Panc1 (cell line): ENCODE measurements around the gene FTO. TPM values are rescaled to one million over a fixed set of nuclear protein-coding genes. Genes with fewer than 3 reads are reported as not detected.

Source experiments
- ATAC-seq: fragments of 200-7000 bp; cut with Tn5 transposase; 2 replicates; pipeline ENCODE4 v1.9.1; 2020; ENCODE audit warnings: mild to moderate bottlenecking, moderate library complexity
- BruUV-seq: library from RNA; stranded (reverse); fragments of 400-500 nt; replicated peaks from 2 replicates; lab custom pipeline; 2021; lab: Mats Ljungman, UMichigan
- CTCF ChIA-PET: fragments of 300-600 bp; sonication (Branson Sonifier 250); formaldehyde crosslinking; loops from one replicate; lab custom pipeline; 2022; ENCODE audit warnings: antibody characterized with exemption; lab: Charles Lee
- POLR2A ChIA-PET: fragments of 300-600 bp; sonication (Branson Sonifier 250); formaldehyde crosslinking; loops from one replicate; lab custom pipeline; 2022; ENCODE audit warnings: antibody characterized with exemption; lab: Charles Lee
- DNase-seq: peaks from one replicate; pipeline ENCODE4 v3.0.0-alpha.2; 2010; ENCODE audit warnings: low read depth, low spot score
- H3K27ac ChIP-seq: 2 replicates; pipeline ENCODE4 v1.5.1; 2011; ENCODE audit warnings: mild to moderate bottlenecking, low read length, inconsistent platforms
- H3K27me3 ChIP-seq: fragments of 200-500 bp; sonication (Bioruptor generic); 2 replicates; pipeline ENCODE4 v1.6.0; 2014; ENCODE audit warnings: low read length, inconsistent platforms; ENCODE audit not compliant: control insufficient read depth, insufficient read depth
- H3K36me3 ChIP-seq: fragments of 200-500 bp; sonication (Bioruptor generic); 2 replicates; pipeline ENCODE4 v1.5.1; 2014; ENCODE audit warnings: inconsistent platforms, mild to moderate bottlenecking, low read length, moderate library complexity; ENCODE audit not compliant: control insufficient read depth, insufficient read depth
- H3K4me1 ChIP-seq: 2 replicates; pipeline ENCODE4 v1.5.1; 2011; ENCODE audit warnings: inconsistent platforms, mild to moderate bottlenecking, low read length, moderate library complexity; ENCODE audit not compliant: control insufficient read depth, insufficient read depth
- H3K4me3 ChIP-seq, 2 experiments: 2 replicates each; pipeline ENCODE4 v1.5.1; 2011 to 2012; ENCODE audit warnings: low read depth in 2 of 2, low read length in 2 of 2, mild to moderate bottlenecking in 2 of 2, inconsistent platforms in 1 of 2, moderate library complexity in 1 of 2
- H3K9me3 ChIP-seq: fragments of 200-500 bp; sonication (Bioruptor generic); 2 replicates; pipeline ENCODE4 v1.5.1; 2014; ENCODE audit warnings: low read depth, mild to moderate bottlenecking, inconsistent platforms, low read length, moderate library complexity; ENCODE audit not compliant: control insufficient read depth, insufficient read depth
- POLR2AphosphoS5 ChIP-seq: IDR thresholded peaks from 2 replicates; pipeline ENCODE4 v1.6.1; 2012; ENCODE audit warnings: mild to moderate bottlenecking, low read depth, low read length, moderate library complexity
- SIN3A ChIP-seq: IDR thresholded peaks from 2 replicates; pipeline ENCODE4 v1.6.1; 2012; ENCODE audit warnings: low read depth, mild to moderate bottlenecking, low read length, moderate library complexity, borderline replicate concordance; ENCODE audit not compliant: insufficient read depth
- TCF7L2 ChIP-seq: IDR thresholded peaks from 2 replicates; pipeline ENCODE4 v1.6.1; 2011; ENCODE audit warnings: mild to moderate bottlenecking, low read depth, low read length, inconsistent platforms
- in situ Hi-C: cut with HindIII; loops from 2 replicates; pipeline ENCODE4 v1.10.0; 2016; ENCODE audit warnings: low sequenced_read_pairs, low pct_unique_long_range_greater_than_20kb
- intact Hi-C: fragments of 100-400 bp; cut with micrococcal nuclease; formaldehyde crosslinking; loops from one replicate; pipeline ENCODE4 v1.10.0; 2022; ENCODE audit not compliant: unreplicated experiment
- total RNA-seq: library from RNA; stranded (reverse); gene quantifications from one replicate; pipeline ENCODE4 v1.2.1, GENCODE V29; 2021; ENCODE audit not compliant: unreplicated experiment
- TF ChIP-seq, protein P1 (sequence below), 2 experiments: IDR thresholded peaks; 2 replicates each; pipeline ENCODE4 v1.6.1; 2011 to 2012; ENCODE audit warnings: low read depth in 2 of 2, control low read depth in 1 of 2, low read length in 1 of 2, mild to moderate bottlenecking in 1 of 2, moderate library complexity in 1 of 2; ENCODE audit not compliant: insufficient read depth in 1 of 2
- TF ChIP-seq, protein P2 (sequence below): fragments of 450-650 bp; IDR thresholded peaks from 2 replicates; pipeline ENCODE4 v1.5.1; 2017; ENCODE audit warnings: mild to moderate bottlenecking

Gene FTO
- total RNA-seq, 1 experiment from 2014 or later: 38.2 TPM

DNA sequence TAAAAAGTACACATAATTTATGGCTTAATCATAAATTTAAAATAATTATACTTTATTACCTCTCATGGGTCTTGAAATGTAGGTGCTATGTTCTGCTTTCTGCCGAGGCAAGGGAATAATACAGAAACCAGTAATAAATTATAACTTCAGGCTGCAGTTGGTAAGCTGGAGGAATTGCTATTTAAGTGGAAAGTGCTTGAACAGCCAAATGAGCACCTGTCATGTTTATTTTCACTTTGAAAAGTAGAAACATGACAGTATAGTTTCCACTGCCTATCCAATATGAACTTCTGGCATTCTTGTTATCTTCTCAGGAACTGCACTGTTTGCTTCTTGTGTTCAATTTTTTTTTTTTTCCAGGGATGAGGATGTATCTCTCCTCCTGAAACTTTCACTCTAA lies 146.0 kb downstream of the FTO start:
- H3K9me3 ChIP-seq: no peaks in the 10 kb centered on the region

DNA sequence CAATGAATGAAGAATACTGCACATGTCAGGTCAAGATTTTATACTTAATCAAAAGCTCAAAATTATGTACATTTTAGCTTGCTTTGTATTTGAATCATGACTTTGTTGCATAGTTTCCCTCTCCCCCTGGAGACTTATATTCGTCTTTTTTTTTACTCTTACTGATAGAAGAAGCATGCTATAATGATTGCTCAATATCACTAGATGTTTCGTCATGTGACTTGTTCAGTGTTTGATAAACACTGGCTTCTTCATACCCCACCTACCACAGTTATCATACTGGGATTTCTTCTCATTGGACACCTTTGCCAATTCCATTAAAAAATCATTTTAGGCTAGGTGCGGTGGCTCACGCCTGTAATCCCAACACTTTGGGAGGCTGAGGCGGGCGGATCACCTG lies 148.7 kb downstream of the FTO start:
- POLR2A ChIA-PET: no interaction called here
- H3K36me3 ChIP-seq: no peaks in the 10 kb centered on the region
- TF ChIP-seq SIN3A (no peak), TCF7L2 (no peak), POLR2AphosphoS5 (no peak)
- TF ChIP-seq, protein P1, sequence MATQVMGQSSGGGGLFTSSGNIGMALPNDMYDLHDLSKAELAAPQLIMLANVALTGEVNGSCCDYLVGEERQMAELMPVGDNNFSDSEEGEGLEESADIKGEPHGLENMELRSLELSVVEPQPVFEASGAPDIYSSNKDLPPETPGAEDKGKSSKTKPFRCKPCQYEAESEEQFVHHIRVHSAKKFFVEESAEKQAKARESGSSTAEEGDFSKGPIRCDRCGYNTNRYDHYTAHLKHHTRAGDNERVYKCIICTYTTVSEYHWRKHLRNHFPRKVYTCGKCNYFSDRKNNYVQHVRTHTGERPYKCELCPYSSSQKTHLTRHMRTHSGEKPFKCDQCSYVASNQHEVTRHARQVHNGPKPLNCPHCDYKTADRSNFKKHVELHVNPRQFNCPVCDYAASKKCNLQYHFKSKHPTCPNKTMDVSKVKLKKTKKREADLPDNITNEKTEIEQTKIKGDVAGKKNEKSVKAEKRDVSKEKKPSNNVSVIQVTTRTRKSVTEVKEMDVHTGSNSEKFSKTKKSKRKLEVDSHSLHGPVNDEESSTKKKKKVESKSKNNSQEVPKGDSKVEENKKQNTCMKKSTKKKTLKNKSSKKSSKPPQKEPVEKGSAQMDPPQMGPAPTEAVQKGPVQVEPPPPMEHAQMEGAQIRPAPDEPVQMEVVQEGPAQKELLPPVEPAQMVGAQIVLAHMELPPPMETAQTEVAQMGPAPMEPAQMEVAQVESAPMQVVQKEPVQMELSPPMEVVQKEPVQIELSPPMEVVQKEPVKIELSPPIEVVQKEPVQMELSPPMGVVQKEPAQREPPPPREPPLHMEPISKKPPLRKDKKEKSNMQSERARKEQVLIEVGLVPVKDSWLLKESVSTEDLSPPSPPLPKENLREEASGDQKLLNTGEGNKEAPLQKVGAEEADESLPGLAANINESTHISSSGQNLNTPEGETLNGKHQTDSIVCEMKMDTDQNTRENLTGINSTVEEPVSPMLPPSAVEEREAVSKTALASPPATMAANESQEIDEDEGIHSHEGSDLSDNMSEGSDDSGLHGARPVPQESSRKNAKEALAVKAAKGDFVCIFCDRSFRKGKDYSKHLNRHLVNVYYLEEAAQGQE (IDR thresholded peaks at IDR 0.05; ENCODE audit: insufficient read depth in 1 of 2, low read depth in 2 of 2, low read length in 1 of 2): no peak
- TF ChIP-seq, protein P2, sequence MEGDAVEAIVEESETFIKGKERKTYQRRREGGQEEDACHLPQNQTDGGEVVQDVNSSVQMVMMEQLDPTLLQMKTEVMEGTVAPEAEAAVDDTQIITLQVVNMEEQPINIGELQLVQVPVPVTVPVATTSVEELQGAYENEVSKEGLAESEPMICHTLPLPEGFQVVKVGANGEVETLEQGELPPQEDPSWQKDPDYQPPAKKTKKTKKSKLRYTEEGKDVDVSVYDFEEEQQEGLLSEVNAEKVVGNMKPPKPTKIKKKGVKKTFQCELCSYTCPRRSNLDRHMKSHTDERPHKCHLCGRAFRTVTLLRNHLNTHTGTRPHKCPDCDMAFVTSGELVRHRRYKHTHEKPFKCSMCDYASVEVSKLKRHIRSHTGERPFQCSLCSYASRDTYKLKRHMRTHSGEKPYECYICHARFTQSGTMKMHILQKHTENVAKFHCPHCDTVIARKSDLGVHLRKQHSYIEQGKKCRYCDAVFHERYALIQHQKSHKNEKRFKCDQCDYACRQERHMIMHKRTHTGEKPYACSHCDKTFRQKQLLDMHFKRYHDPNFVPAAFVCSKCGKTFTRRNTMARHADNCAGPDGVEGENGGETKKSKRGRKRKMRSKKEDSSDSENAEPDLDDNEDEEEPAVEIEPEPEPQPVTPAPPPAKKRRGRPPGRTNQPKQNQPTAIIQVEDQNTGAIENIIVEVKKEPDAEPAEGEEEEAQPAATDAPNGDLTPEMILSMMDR: no peak
- no peak overlapping the region for H3K4me3 ChIP-seq
- in situ Hi-C loops (no loop called here), intact Hi-C loops (no loop called here)
- BruUV-seq: no TSS peak
- H3K27me3 ChIP-seq: no peaks in the 10 kb centered on the region
- DNase-seq (no peak), ATAC-seq (no peak)
- no peak overlapping the region for H3K27ac ChIP-seq
- CTCF ChIA-PET: no interaction called here
- H3K4me1 ChIP-seq: no peaks in the 10 kb centered on the region
- H3K9me3 ChIP-seq: no peaks in the 10 kb centered on the region

More for the DNA sequence above, 146.0 kb downstream of the FTO start:
- POLR2A ChIA-PET: no interaction called here
- Histone ChIP-seq H3K4me3 (no peak overlapping the region), H3K27ac (no peak overlapping the region), H3K36me3 (no peaks in the 10 kb centered on the region), H3K27me3 (no peaks in the 10 kb centered on the region), H3K4me1 (no peaks in the 10 kb centered on the region)
- intact Hi-C loops (no loop called here), in situ Hi-C loops (no loop called here)
- BruUV-seq: no TSS peak
- no peak for ATAC-seq
- TF ChIP-seq, protein P1 (IDR thresholded peaks at IDR 0.05; ENCODE audit: insufficient read depth in 1 of 2, low read depth in 2 of 2, low read length in 1 of 2): no peak
- TF ChIP-seq SIN3A (no peak), TCF7L2 (no peak), POLR2AphosphoS5 (no peak)
- TF ChIP-seq, protein P2: no peak
- DNase-seq: no peak
- CTCF ChIA-PET: no interaction called here
